HepG2 (cell line): Measurements from ENCODE around the gene PCYT2. TPM values are rescaled to one million over a fixed set of nuclear protein-coding genes. Genes with fewer than 3 reads are reported as not detected.

Experiments used
- ATF7 ChIP-seq, 2 experiments: fragments of 450-650 bp in 1 of 2; sonication (generic) in 1 of 2; formaldehyde crosslinking in 1 of 2; IDR thresholded peaks; 2 replicates each; pipeline versions ENCODE4 v1.4.0 to v1.6.1; 2016 to 2020; ENCODE audit warnings: antibody characterized with exemption in 1 of 2, mild to moderate bottlenecking in 1 of 2, missing genetic modification reagents in 1 of 2
- BCL3 ChIP-seq: sonication (generic); formaldehyde crosslinking; IDR thresholded peaks from 2 replicates; pipeline ENCODE4 v1.5.1; 2020; ENCODE audit warnings: mild to moderate bottlenecking, missing genetic modification reagents, moderate library complexity
- CERS6 ChIP-seq: sonication (generic); formaldehyde crosslinking; IDR thresholded peaks from 2 replicates; pipeline ENCODE4 v1.5.0; 2020; ENCODE audit warnings: missing genetic modification reagents
- FUBP1 ChIP-seq: sonication (generic); formaldehyde crosslinking; IDR thresholded peaks from 2 replicates; pipeline ENCODE4 v1.5.1; 2020; ENCODE audit warnings: missing genetic modification reagents, mild to moderate bottlenecking, borderline replicate concordance
- GLI4 ChIP-seq: sonication (generic); formaldehyde crosslinking; IDR thresholded peaks from 2 replicates; pipeline ENCODE4 v1.5.1; 2020; ENCODE audit warnings: missing genetic modification reagents, mild to moderate bottlenecking, moderate library complexity, borderline replicate concordance
- HMG20B ChIP-seq: conservative IDR thresholded peaks from 2 replicates; pipeline ENCODE4 v1.6.1; 2016; ENCODE audit warnings: missing genetic modification reagents, missing compliant biosample characterization
- HNRNPLL ChIP-seq: fragments of 200-400 bp; formaldehyde crosslinking; IDR thresholded peaks from 2 replicates; pipeline ENCODE4 v1.6.1; 2017; ENCODE audit warnings: mild to moderate bottlenecking, low read depth, low read length; ENCODE audit not compliant: poor library complexity, severe bottlenecking
- KLF6 ChIP-seq: IDR thresholded peaks from 2 replicates; pipeline ENCODE4 v1.8.0; 2016; ENCODE audit warnings: missing biosample characterization, missing genetic modification reagents
- RCOR2 ChIP-seq: IDR thresholded peaks from 2 replicates; pipeline ENCODE4 v1.6.1; 2016; ENCODE audit warnings: missing biosample characterization, missing genetic modification reagents
- RORA ChIP-seq: sonication (generic); formaldehyde crosslinking; IDR thresholded peaks from 2 replicates; pipeline ENCODE4 v1.5.0; 2020; ENCODE audit warnings: mild to moderate bottlenecking, missing genetic modification reagents, moderate library complexity
- TSC22D2 ChIP-seq: sonication (generic); formaldehyde crosslinking; IDR thresholded peaks from 2 replicates; pipeline ENCODE4 v1.5.1; 2020; ENCODE audit warnings: missing genetic modification reagents, mild to moderate bottlenecking, borderline replicate concordance
- ZBTB42 ChIP-seq: sonication (generic); formaldehyde crosslinking; IDR thresholded peaks from 2 replicates; pipeline ENCODE4 v1.5.0; 2020; ENCODE audit warnings: mild to moderate bottlenecking, missing genetic modification reagents
- ZBTB46 ChIP-seq: sonication (generic); formaldehyde crosslinking; IDR thresholded peaks from 2 replicates; pipeline ENCODE4 v1.4.0; 2020; ENCODE audit warnings: mild to moderate bottlenecking, missing genetic modification reagents, borderline replicate concordance
- ZNF431 ChIP-seq: sonication (generic); formaldehyde crosslinking; IDR thresholded peaks from 2 replicates; pipeline ENCODE4 v1.9.0; 2022; ENCODE audit warnings: missing genetic modification reagents, low read depth, mild to moderate bottlenecking, borderline replicate concordance
- ZNF468 ChIP-seq: sonication (generic); formaldehyde crosslinking; IDR thresholded peaks from 2 replicates; pipeline ENCODE4 v1.8.0; 2022; ENCODE audit warnings: mild to moderate bottlenecking, moderate library complexity, missing genetic modification reagents
- ZNF503 ChIP-seq: sonication (generic); formaldehyde crosslinking; IDR thresholded peaks from 2 replicates; pipeline ENCODE4 v1.4.0; 2020; ENCODE audit warnings: missing genetic modification reagents
- ZNF589 ChIP-seq: sonication (generic); formaldehyde crosslinking; conservative IDR thresholded peaks from 2 replicates; pipeline ENCODE4 v1.8.0; 2022; ENCODE audit warnings: mild to moderate bottlenecking, moderate library complexity, missing genetic modification reagents
- ZNF629 ChIP-seq: sonication (generic); formaldehyde crosslinking; conservative IDR thresholded peaks from 2 replicates; pipeline ENCODE4 v1.5.0; 2020; ENCODE audit warnings: missing genetic modification reagents
- ZNF883 ChIP-seq: sonication (generic); formaldehyde crosslinking; IDR thresholded peaks from 2 replicates; pipeline ENCODE4 v1.5.1; 2020; ENCODE audit warnings: mild to moderate bottlenecking, missing genetic modification reagents; ENCODE audit errors: not compliant biosample characterization
- ZSCAN9 ChIP-seq: IDR thresholded peaks from 2 replicates; pipeline ENCODE4 v1.6.1; 2016; ENCODE audit warnings: borderline replicate concordance
- polyA plus RNA-seq, 8 experiments: library from polyadenylated mRNA; depleted of rRNA in 3 of 8; stranded (reverse) in 7 of 8; unstranded in 1 of 8; fragments of >200 nt; fragmentation: Illumina TruSeq in 4 of 8; extraction: Trizol in 4 of 8; gene quantifications; 2 replicates each; pipeline versions ENCODE4 v1.2.1 to v1.2.3, GENCODE V29; 2011 to 2016; ENCODE audit warnings: low read depth in 4 of 8, missing spikeins in 1 of 8, mixed read lengths in 1 of 8; ENCODE audit not compliant: insufficient read depth in 1 of 8
- total RNA-seq, 5 experiments: library from RNA; depleted of rRNA; stranded (reverse); fragments of >200 nt; fragmentation: Illumina TruSeq; extraction: Trizol; gene quantifications; 2 replicates each; pipeline ENCODE4 v1.2.3, GENCODE V29; 2016; ENCODE audit warnings: low read depth in 1 of 5

The PCYT2 gene
- total and polyA plus RNA-seq, 2 of the 13 experiments (the other 11 are each of a cell fraction or from before 2014, with no cell fraction given) = 147 to 297 TPM

GRCh38 chr17:81909966-81910839, 996 bp downstream of the PCYT2 start (continued):
- TF ChIP-seq RORA (CRISPR knock-in tag) (no peak), HMG20B (peak; percentile 67), ATF7 (IDR thresholded peaks at IDR 0.05) (no peak), ATF7 (CRISPR knock-in tag; IDR thresholded peaks at IDR 0.05) (peak; percentile 81), ZNF629 (CRISPR knock-in tag) (peak; percentile 81; the same call in 1 of the 2 replicates), ZNF589 (CRISPR knock-in tag) (peak; percentile 94), ZBTB42 (CRISPR knock-in tag) (peak; percentile 90), KLF6 (peak; percentile 59; the same call in 1 of the 2 replicates), ZSCAN9 (CRISPR knock-in tag) (0 out of 2 replicates have a peak, but pooled peaks have one; percentile 28), HNRNPLL (no peak), GLI4 (no peak), ZNF883 (peak; percentile 45), ZNF468 (CRISPR knock-in tag) (no peak), BCL3 (peak; percentile 73; the same call in 1 of the 2 replicates), FUBP1 (CRISPR knock-in tag) (no peak), ZNF503 (CRISPR knock-in tag) (peak; percentile 81; the same call in 1 of the 2 replicates), TSC22D2 (CRISPR knock-in tag) (no peak), RCOR2 (CRISPR knock-in tag) (peak; percentile 81; the same call in 1 of the 2 replicates), ZBTB46 (CRISPR knock-in tag) (peak; percentile 30; the same call in 1 of the 2 replicates), CERS6 (no peak), ZNF431 (CRISPR knock-in tag) (no peak)
